NOMO-1 (cell line): ENCODE data around the gene VAT1L.

Experiments used
- DNase-seq, 2 experiments: peaks; one replicate each; lab custom pipeline; 2025; ENCODE audit not compliant: unreplicated experiment in 2 of 2; lab: John Stamatoyannopoulos, UW

Gene VAT1L

DNA sequence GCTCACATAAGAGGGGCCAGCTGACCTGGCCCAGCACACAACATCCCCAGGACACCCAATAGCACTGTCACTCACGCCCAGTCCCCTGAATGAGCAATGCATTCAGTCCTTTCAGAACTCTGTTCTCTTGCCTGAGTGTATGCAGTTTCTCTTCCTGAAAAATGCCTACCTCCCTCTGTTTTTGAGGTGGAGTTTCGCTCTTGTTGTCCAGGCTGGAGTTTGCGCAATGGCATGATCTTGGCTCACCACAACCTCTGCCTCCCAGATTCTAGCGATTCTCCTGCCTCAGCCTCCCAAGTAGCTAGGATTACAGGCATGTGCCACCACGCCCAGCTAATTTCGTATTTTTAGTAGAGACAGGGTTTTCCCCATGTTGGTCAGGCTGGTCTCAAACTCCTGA lies 159.2 kb downstream of the VAT1L start:
- DNase-seq: peak; percentile 69 to 82

GRCh38 chr16:77948835-77949234 lies 160.5 kb downstream of the VAT1L start:
- no peak for DNase-seq

DNA sequence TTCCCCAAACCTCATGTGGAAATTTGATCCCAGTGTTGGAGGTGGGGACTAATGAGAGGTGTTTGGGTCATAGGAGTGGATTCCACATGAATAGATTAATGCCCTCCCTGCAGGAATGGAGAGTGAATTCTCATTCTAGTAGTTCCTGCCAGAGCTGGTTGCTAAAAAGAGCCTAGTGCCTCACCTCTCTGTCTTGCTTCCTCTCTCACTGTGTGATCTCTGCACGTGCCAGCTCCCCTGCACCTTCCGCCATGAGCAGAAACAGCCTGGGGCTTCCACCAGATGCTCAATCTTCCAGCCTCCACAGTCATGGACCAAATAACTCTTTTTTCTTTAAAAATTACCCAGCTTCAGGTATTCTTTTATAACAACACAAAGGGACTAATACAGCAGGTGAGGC lies 161.1 kb downstream of the VAT1L start:
- DNase-seq: no peak

GRCh38 chr16:77951788-77952187 lies 163.4 kb downstream of the VAT1L start:
- DNase-seq: peak; percentile 6 to 20

DNA sequence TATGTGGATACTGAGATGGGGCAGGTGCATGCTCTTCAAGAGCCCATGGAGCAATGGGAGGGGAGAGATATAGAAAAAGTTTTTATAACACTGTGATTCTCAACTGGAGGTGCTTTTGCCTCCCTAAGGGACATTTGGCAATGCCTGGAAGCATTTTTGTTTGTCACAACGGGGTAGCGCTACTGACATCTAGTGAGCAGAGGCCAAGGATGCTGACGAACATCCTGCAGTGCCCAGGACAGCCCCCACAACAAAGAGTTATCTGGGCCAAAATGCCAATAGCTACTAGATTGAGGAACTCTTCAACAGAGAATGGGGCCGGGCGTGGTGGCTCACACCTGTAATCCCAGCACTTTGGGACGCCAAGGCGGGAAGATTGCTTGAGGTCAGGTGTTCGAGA lies 166.8 kb downstream of the VAT1L start:
- DNase-seq: no peak

DNA sequence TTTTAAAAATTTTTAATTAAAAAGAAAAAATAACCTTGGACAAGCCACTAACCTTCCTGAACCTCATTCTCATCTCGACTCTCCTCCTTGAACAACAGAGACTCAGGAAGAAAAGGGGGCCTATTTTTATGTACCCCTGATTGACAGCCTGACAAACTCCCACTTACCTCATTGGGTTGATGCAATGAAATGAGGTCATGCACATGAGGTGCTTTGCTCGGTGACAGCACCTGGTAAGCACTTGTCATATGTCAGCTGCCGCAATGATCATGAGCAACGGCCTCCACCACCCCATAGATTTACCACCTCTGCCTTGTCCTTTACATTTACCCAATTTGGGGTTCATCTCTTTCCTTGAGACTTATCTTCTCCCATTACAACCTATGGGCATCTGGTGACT lies 167.9 kb downstream of the VAT1L start:
- no peak for DNase-seq

DNA sequence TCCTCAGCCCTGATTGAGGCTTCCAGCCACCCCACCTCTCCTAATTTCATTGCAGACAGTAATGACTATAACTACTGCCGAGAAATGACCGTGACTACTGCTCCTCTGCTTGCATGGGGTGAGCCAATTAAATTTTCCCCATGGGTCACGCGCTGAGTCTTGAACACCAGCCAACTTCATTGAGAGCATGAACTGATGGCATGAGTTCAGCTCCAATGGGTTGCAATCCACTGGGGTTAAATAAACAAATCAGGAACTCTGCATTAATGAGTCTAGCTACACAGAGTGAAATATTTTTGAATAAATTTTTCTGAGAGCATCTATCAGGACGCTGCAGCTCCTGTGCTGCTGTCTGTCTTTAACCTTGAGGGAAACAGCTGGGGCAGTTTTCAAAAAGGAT lies 172.4 kb downstream of the VAT1L start:
- no peak for DNase-seq

- DNase-seq: no peak
Observed at GRCh38 chr16:77961814-77962213, 173.4 kb downstream of the VAT1L start.

GRCh38 chr16:77962689-77963088 lies 174.3 kb downstream of the VAT1L start:
- DNase-seq: no peak

- DNase-seq: peak in 1 of 2 experiments; percentile 8
Observed at GRCh38 chr16:77963185-77964044, 175.1 kb downstream of the VAT1L start.

DNA sequence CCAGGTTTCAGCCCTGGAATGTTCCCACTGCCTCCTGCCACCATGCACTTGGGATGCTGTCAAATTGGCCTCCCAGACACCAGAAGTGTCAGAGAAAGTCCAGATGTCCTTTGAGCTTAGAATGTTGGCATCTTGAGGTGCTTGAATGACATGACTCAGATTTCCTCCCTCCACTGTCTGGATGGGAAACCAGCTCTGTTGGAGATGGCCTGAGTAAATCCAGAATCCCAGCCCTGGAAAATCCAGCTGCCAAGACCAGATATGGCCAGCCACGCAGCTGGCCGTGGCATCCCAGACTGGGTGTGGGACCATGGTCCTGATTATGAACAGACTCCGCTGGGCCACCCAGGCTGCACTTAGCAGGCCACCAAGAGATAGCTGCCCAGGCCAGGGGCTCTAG lies 177.0 kb downstream of the VAT1L start:
- DNase-seq: no peak

DNA sequence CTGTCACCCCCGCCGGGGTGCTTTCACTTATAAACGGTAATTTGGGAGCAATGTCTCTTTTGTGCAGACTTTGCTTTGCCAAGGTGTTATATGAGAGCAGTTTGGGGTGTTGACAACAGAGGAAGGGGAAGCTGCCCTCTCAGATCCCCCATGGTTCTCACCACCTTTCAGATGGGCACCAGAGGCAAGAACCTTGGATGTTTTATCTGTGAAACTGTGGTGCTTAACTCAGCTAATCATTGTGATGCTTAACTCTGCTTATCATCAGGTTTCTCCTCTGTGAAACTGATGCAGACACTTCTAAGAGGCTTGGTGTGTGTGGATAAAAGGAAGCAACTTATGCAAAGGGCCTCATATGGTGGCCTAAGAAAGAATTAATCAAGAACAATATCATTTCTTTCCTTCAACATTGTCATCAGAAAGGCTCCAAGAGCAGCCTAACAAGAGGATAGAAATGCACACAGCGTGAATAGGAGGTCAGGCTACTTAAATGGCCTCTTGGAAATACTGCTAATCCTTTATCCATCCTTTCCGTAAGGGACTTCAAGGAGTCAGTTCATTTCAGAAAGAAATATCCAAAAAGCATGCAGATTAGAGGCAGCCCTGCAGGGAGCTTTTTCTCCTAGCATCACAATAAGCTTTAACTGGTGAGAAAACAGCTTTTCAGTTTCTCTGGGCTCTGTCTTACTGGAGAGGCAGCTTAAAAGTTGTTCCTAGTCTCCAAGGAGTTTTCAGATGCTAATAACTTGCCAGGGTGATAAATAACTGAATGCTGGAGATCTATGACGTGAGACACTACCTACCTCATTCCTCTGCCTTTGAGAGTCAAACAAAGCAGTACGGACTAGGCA lies 178.9 kb downstream of the VAT1L start:
- DNase-seq: no peak

- DNase-seq: no peak
Observed at GRCh38 chr16:77969861-77970260, 181.5 kb downstream of the VAT1L start.

DNA sequence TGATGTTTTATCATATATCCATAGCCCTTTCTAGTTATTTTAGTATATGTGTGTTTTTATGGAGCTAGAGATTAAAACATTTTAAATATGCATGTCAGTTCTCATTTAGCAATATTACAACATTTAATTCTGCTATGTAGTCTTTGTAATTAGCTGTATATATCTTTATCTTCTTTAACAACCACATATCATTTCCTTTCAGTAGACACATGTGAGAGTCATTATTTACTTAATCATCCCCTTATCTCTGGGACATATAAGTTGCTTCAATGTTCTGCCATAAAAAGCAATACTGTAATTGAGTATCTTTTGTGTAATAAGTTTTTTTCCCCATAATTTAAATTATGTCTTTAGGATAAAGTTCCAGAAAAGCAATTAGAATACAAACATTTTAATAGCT lies 182.0 kb downstream of the VAT1L start:
- DNase-seq: no peak

- DNase-seq: peak; percentile 67 to 80
Observed at GRCh38 chr16:77971306-77972061, 183.1 kb downstream of the VAT1L start.

DNA sequence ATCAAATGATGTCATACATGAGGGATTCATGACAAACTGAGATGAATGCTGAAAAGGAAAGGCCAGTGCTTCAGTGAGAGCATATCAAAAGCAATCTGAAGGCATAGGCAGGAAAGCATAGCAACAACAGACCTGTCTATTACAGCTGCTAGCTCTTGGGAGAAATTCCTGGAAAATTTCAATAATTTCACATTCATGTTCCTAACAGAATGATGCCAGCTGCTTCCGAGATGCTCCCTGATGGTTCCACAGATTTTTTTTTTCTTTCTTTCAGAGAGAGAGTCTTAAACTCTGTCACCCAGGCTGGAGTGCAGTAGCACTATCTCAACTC lies 183.7 kb downstream of the VAT1L start:
- no peak for DNase-seq

GRCh38 chr16:77974883-77975282 lies 186.5 kb downstream of the VAT1L start:
- DNase-seq: no peak

- DNase-seq: no peak
Observed at GRCh38 chr16:77975942-77976341, 187.6 kb downstream of the VAT1L start.

DNA sequence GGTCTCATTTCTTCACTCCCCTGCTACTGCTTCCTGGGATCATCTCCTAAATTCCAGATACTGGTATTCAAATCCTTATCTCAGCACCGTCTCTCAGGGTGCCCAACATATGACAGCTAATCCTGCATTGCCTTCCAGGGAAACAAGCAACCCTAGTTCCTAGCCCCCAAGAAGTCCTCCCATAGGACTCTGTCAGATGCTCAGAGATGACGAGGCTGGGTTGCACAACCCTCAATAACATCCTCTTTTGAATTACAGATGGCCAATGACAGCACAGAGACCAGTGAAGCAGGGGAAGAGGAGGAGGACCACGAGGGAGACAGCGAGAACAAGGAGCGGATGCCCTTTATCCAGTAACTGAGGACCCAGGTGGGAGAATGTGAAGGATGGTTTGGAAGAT lies 189.0 kb downstream of the VAT1L start:
- peak in 1 of 2 experiments; percentile 59 for DNase-seq

DNA sequence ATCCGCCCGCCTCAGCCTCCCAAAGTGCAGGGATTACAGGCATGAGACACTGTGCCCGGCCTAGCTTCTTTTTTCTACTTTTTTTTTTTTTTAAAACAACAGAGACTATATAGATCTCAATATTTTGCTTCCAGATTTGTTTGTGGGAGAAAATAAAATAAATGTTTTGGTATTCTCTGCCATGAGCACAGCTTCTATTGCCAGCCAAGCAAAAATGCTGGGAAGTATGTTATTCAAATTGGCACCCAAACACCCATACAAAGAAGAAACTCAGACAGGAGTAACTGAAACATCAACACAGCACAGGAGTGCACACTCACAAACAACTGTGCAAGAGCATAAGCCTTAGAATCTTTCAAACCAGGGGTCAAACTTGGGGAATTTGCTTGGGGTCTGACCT lies 196.7 kb downstream of the VAT1L start:
- no peak for DNase-seq

GRCh38 chr16:77986011-77986740 lies 197.8 kb downstream of the VAT1L start:
- DNase-seq: no peak
